Neural progenitor cell (in vitro differentiated cells): Measurements from ENCODE around the gene DTNA. TPM values are rescaled to one million over a fixed set of nuclear protein-coding genes. Genes with fewer than 3 reads are reported as not detected.

Source experiments
- DNase-seq: peaks from one replicate; pipeline ENCODE4 v3.0.0-alpha.2; 2016; ENCODE audit warnings: low spot score
- H2AFZ ChIP-seq: fragments of 200-600 bp; sonication (generic); replicated peaks from 2 replicates; pipeline ENCODE4 v1.6.1; 2016; ENCODE audit warnings: antibody characterized with exemption
- H3F3A ChIP-seq: fragments of 200-600 bp; sonication (generic); 2 replicates; pipeline ENCODE4 v1.6.1; 2016; ENCODE audit warnings: antibody characterized with exemption, low read depth
- H3K27ac ChIP-seq: fragments of 200-600 bp; sonication (generic); 2 replicates; pipeline ENCODE4 v1.5.1; 2016; ENCODE audit warnings: mild to moderate bottlenecking
- H3K27me3 ChIP-seq: fragments of 200-600 bp; sonication (generic); 2 replicates; pipeline ENCODE4 v1.6.1; 2016; ENCODE audit warnings: mild to moderate bottlenecking, moderate library complexity
- H3K36me3 ChIP-seq: fragments of 200-600 bp; sonication (generic); 2 replicates; pipeline ENCODE4 v1.5.1; 2016
- H3K4me1 ChIP-seq: fragments of 200-600 bp; sonication (generic); 2 replicates; pipeline ENCODE4 v1.6.1; 2016; ENCODE audit warnings: mixed run types
- H3K4me2 ChIP-seq: fragments of 200-600 bp; sonication (generic); 2 replicates; pipeline ENCODE4 v1.6.1; 2016
- H3K4me3 ChIP-seq: fragments of 200-600 bp; sonication (generic); 2 replicates; pipeline ENCODE4 v1.5.1; 2016
- H3K79me2 ChIP-seq: fragments of 200-600 bp; sonication (generic); 2 replicates; pipeline ENCODE4 v1.6.1; 2016; ENCODE audit warnings: low read depth
- H3K9ac ChIP-seq: fragments of 200-600 bp; sonication (generic); 2 replicates; pipeline ENCODE4 v1.6.1; 2016
- H3K9me3 ChIP-seq: fragments of 200-600 bp; sonication (generic); 2 replicates; pipeline ENCODE4 v1.5.1; 2016; ENCODE audit warnings: low read depth
- H4K20me1 ChIP-seq: fragments of 200-600 bp; sonication (generic); 2 replicates; pipeline ENCODE4 v1.6.1; 2016; ENCODE audit warnings: low read depth
- H3K27ac Mint-ChIP-seq: 3 replicates; pipeline ENCODE4 v1.8.0; 2021; ENCODE audit warnings: mixed read lengths
- H3K27me3 Mint-ChIP-seq: 2 replicates; pipeline ENCODE4 v1.8.0; 2022; ENCODE audit warnings: low read depth, mild to moderate bottlenecking, inconsistent platforms, moderate library complexity, mixed read lengths; ENCODE audit not compliant: insufficient read depth
- H3K36me3 Mint-ChIP-seq: 3 replicates; pipeline ENCODE4 v1.8.0; 2021; ENCODE audit warnings: mixed read lengths
- H3K4me1 Mint-ChIP-seq: 3 replicates; pipeline ENCODE4 v1.8.0; 2021; ENCODE audit warnings: mixed read lengths
- H3K4me3 Mint-ChIP-seq: 3 replicates; pipeline ENCODE4 v1.8.0; 2021; ENCODE audit warnings: mild to moderate bottlenecking, moderate library complexity, mixed read lengths
- H3K9me3 Mint-ChIP-seq: 3 replicates; pipeline ENCODE4 v1.8.0; 2020; ENCODE audit warnings: mixed read lengths
- CTCF ChIP-seq: fragments of 200-600 bp; sonication (generic); IDR thresholded peaks from 2 replicates; pipeline ENCODE4 v1.5.1; 2017; ENCODE audit warnings: antibody characterized with exemption, mild to moderate bottlenecking
- EZH2 ChIP-seq: fragments of 200-600 bp; sonication (generic); IDR thresholded peaks from 2 replicates; pipeline ENCODE4 v1.6.1; 2017; ENCODE audit warnings: antibody characterized with exemption, mild to moderate bottlenecking, moderate library complexity
- EZH2phosphoT487 ChIP-seq: fragments of 200-600 bp; sonication (generic); IDR thresholded peaks from 2 replicates; pipeline ENCODE4 v1.6.1; 2017; ENCODE audit warnings: antibody characterized with exemption
- total RNA-seq: library from RNA; depleted of rRNA; stranded (reverse); fragments of >200 nt; gene quantifications from 2 replicates; pipeline ENCODE4 v1.2.3, GENCODE V29; 2015; ENCODE audit warnings: low replicate concordance

The DTNA gene
- total RNA-seq, 1 donor from 2014 or later, result 15.0 TPM

- peaks cover 27% of the 10 kb centered on the region for H3K36me3 Mint-ChIP-seq
- Histone ChIP-seq H3K9me3 (no peaks in the 10 kb centered on the region), H3K4me1 (peaks cover under 1% of the 10 kb centered on the region), H3K79me2 (no peaks in the 10 kb centered on the region), H2AFZ (no peak overlapping the region), H3F3A (no peaks in the 10 kb centered on the region), H3K9ac (no peak overlapping the region), H3K4me2 (no peak overlapping the region), H3K27ac (no peak overlapping the region), H4K20me1 (no peaks in the 10 kb centered on the region), H3K4me3 (no peak overlapping the region), H3K36me3 (no peaks in the 10 kb centered on the region), H3K27me3 (no peaks in the 10 kb centered on the region)
- TF ChIP-seq CTCF, result no peak
- no peak for TF ChIP-seq EZH2phosphoT487
- no peak for TF ChIP-seq EZH2
- H3K4me1 Mint-ChIP-seq, result no peaks in the 10 kb centered on the region
- peaks cover 2% of the 10 kb centered on the region for H3K27me3 Mint-ChIP-seq
- H3K27ac Mint-ChIP-seq, result no peak overlapping the region
- DNase-seq, result no peak
- H3K9me3 Mint-ChIP-seq, result peaks cover 2% of the 10 kb centered on the region
- no peak overlapping the region for H3K4me3 Mint-ChIP-seq
These were observed 47.6 kb downstream of the DTNA start for GRCh38 chr18:34757666-34758065.

- Histone ChIP-seq H3K4me2 (no peak overlapping the region), H3F3A (no peaks in the 10 kb centered on the region), H3K36me3 (no peaks in the 10 kb centered on the region), H3K4me1 (no peaks in the 10 kb centered on the region), H2AFZ (no peak overlapping the region), H3K9ac (no peak overlapping the region), H3K27ac (no peak overlapping the region), H3K79me2 (no peaks in the 10 kb centered on the region), H4K20me1 (no peaks in the 10 kb centered on the region), H3K9me3 (no peaks in the 10 kb centered on the region), H3K27me3 (no peaks in the 10 kb centered on the region), H3K4me3 (no peak overlapping the region)
- H3K4me1 Mint-ChIP-seq, result no peaks in the 10 kb centered on the region
- H3K9me3 Mint-ChIP-seq, result peaks cover 2% of the 10 kb centered on the region
- H3K27me3 Mint-ChIP-seq, result peaks cover 2% of the 10 kb centered on the region
- H3K27ac Mint-ChIP-seq, result no peak overlapping the region
- TF ChIP-seq CTCF, result no peak
- TF ChIP-seq EZH2, result no peak
- TF ChIP-seq EZH2phosphoT487, result no peak
- no peak for DNase-seq
- no peak overlapping the region for H3K4me3 Mint-ChIP-seq
- H3K36me3 Mint-ChIP-seq, result peaks cover 27% of the 10 kb centered on the region
These were observed 48.4 kb downstream of the DTNA start for GRCh38 chr18:34758378-34758948.

GRCh38 chr18:34760444-34760843, 50.3 kb downstream of the DTNA start:
- Mint-ChIP-seq H3K27ac (no peak overlapping the region), H3K4me1 (peaks cover 11% of the 10 kb centered on the region), H3K4me3 (no peak overlapping the region), H3K36me3 (peaks cover 23% of the 10 kb centered on the region), H3K9me3 (no peaks in the 10 kb centered on the region), H3K27me3 (no peaks in the 10 kb centered on the region)
- no peaks in the 10 kb centered on the region for H3K4me1 ChIP-seq
- TF ChIP-seq EZH2phosphoT487, result no peak
- TF ChIP-seq CTCF, result no peak
- TF ChIP-seq EZH2, result no peak
- no peak overlapping the region for H3K9ac ChIP-seq
- no peaks in the 10 kb centered on the region for H3K79me2 ChIP-seq
- no peak overlapping the region for H3K27ac ChIP-seq
- H2AFZ ChIP-seq, result no peak overlapping the region
- H3K4me3 ChIP-seq, result no peak overlapping the region
- DNase-seq, result no peak
- no peak overlapping the region for H3K4me2 ChIP-seq
- H3K27me3 ChIP-seq, result no peaks in the 10 kb centered on the region
- H3F3A ChIP-seq, result no peaks in the 10 kb centered on the region
- no peaks in the 10 kb centered on the region for H4K20me1 ChIP-seq
- H3K36me3 ChIP-seq, result no peaks in the 10 kb centered on the region
- H3K9me3 ChIP-seq, result no peaks in the 10 kb centered on the region
